Endothelial cell of umbilical vein (primary cell): ENCODE results near the gene HOXB2. TPM values are rescaled to one million over a fixed set of nuclear protein-coding genes. Genes with fewer than 3 reads are reported as not detected.

Experiments used
- BruUV-seq: library from RNA; stranded (reverse); fragments of 400-500 nt; replicated peaks from 2 replicates; lab custom pipeline; 2021; lab: Mats Ljungman, UMichigan
- CTCF ChIA-PET: fragments of 300-600, 350-600 bp; sonication (Branson Sonifier 250); formaldehyde crosslinking; loops from one replicate; lab custom pipeline; 2021; ENCODE audit warnings: antibody characterized with exemption, inconsistent platforms; lab: Charles Lee
- POLR2A ChIA-PET: fragments of 300-600, 350-600 bp; sonication (Branson Sonifier 250); formaldehyde crosslinking; loops from one replicate; lab custom pipeline; 2021; ENCODE audit warnings: antibody characterized with exemption, inconsistent platforms; lab: Charles Lee
- DNase-seq: peaks from one replicate; pipeline ENCODE4 v3.0.0-alpha.2; 2011; ENCODE audit warnings: low read depth, low spot score
- FAIRE-seq: peaks from 2 replicates; lab custom pipeline; 2011; peaks lifted over from hg19 to GRCh38; lab: Jason Lieb, UNC
- H2AFZ ChIP-seq: 2 replicates; pipeline ENCODE4 v1.6.0; 2012; ENCODE audit warnings: low read depth, low read length, control low read depth, inconsistent platforms
- H3K27ac ChIP-seq: 2 replicates; pipeline ENCODE4 v1.5.1; 2011; ENCODE audit warnings: low read depth, mild to moderate bottlenecking, control low read depth, low read length, moderate library complexity; ENCODE audit not compliant: insufficient read depth
- H3K27me3 ChIP-seq, 2 experiments: 2 replicates each; pipeline versions ENCODE4 v1.6.0 to v1.6.1; 2011; ENCODE audit warnings: low read length in 2 of 2, mixed read lengths in 1 of 2; ENCODE audit not compliant: control insufficient read depth in 2 of 2, insufficient read depth in 2 of 2
- H3K36me3 ChIP-seq, 2 experiments: 2 replicates in 1 of 2; 3 replicates in 1 of 2; pipeline ENCODE4 v1.5.1; 2011; ENCODE audit warnings: low read length in 2 of 2, mild to moderate bottlenecking in 1 of 2, moderate library complexity in 1 of 2; ENCODE audit not compliant: control insufficient read depth in 2 of 2, insufficient read depth in 2 of 2; ENCODE audit errors: extremely low read depth in 1 of 2
- H3K4me1 ChIP-seq: 3 replicates; pipeline ENCODE4 v1.5.1; 2011; ENCODE audit warnings: mild to moderate bottlenecking, low read length; ENCODE audit not compliant: control insufficient read depth, insufficient read depth; ENCODE audit errors: extremely low read depth
- H3K4me2 ChIP-seq: 2 replicates; pipeline ENCODE4 v1.6.1; 2011; ENCODE audit warnings: low read length, control low read depth, mixed read lengths; ENCODE audit not compliant: insufficient read depth
- H3K4me3 ChIP-seq, 3 experiments: fragments of 200-600 bp in 1 of 3; sonication (generic), shearing (Covaris generic) in 1 of 3; replicated peaks in 1 of 3; 2 replicates each; pipeline ENCODE4 v1.5.1; 2011 to 2016; ENCODE audit warnings: control low read depth in 3 of 3, low read length in 3 of 3, mild to moderate bottlenecking in 2 of 3, inconsistent platforms in 1 of 3, low read depth in 1 of 3, moderate library complexity in 1 of 3; ENCODE audit not compliant: insufficient read depth in 1 of 3
- H3K79me2 ChIP-seq: 2 replicates; pipeline ENCODE4 v1.6.0; 2012; ENCODE audit warnings: low read length, inconsistent platforms; ENCODE audit not compliant: control insufficient read depth, insufficient read depth
- H3K9ac ChIP-seq: replicated peaks from 2 replicates; pipeline ENCODE3; 2011; ENCODE audit warnings: low read length, control low read depth; ENCODE audit not compliant: insufficient read depth; ENCODE audit errors: extremely low read depth
- H3K9me1 ChIP-seq: replicated peaks from 3 replicates; pipeline ENCODE4 v1.6.0; 2011; ENCODE audit warnings: mild to moderate bottlenecking, low read length; ENCODE audit not compliant: control insufficient read depth, insufficient read depth; ENCODE audit errors: extremely low read depth
- H3K9me3 ChIP-seq: replicated peaks from 2 replicates; pipeline ENCODE4 v1.5.1; 2012; ENCODE audit warnings: low read length, inconsistent platforms; ENCODE audit not compliant: control insufficient read depth, insufficient read depth
- H4K20me1 ChIP-seq: replicated peaks from 2 replicates; pipeline ENCODE3; 2011; ENCODE audit warnings: mild to moderate bottlenecking, low read length; ENCODE audit not compliant: control insufficient read depth, insufficient read depth; ENCODE audit errors: extremely low read depth
- EZH2 ChIP-seq: IDR thresholded peaks from 2 replicates; pipeline ENCODE4 v1.6.1; 2012; ENCODE audit warnings: borderline replicate concordance, low read depth, mild to moderate bottlenecking, moderate library complexity, low read length, inconsistent platforms; ENCODE audit not compliant: severe bottlenecking
- FOS ChIP-seq: IDR thresholded peaks from 2 replicates; pipeline ENCODE4 v1.6.1; 2011; ENCODE audit warnings: mild to moderate bottlenecking, low read length, moderate library complexity, borderline replicate concordance; ENCODE audit not compliant: insufficient read depth
- GATA2 ChIP-seq: IDR thresholded peaks from 2 replicates; pipeline ENCODE4 v1.7.0; 2011; ENCODE audit warnings: low read depth, mild to moderate bottlenecking, moderate library complexity, mixed read lengths, low read length; ENCODE audit not compliant: insufficient read length, insufficient read depth
- JUN ChIP-seq: IDR thresholded peaks from 2 replicates; pipeline ENCODE4 v1.6.1; 2011; ENCODE audit warnings: borderline replicate concordance, low read depth; ENCODE audit not compliant: insufficient read length, insufficient read depth
- MYC ChIP-seq: IDR thresholded peaks from one replicate; pipeline ENCODE4 v1.6.1; 2011; ENCODE audit warnings: mild to moderate bottlenecking, low read depth, low read length
- POLR2A ChIP-seq: IDR thresholded peaks from 2 replicates; pipeline ENCODE4 v1.6.1; 2012; ENCODE audit warnings: low read depth, mild to moderate bottlenecking, control low read depth, low read length
- POLR2AphosphoS5 ChIP-seq: IDR thresholded peaks from 2 replicates; pipeline ENCODE4 v1.6.1; 2012; ENCODE audit warnings: low read depth, mild to moderate bottlenecking, control low read depth, low read length, moderate library complexity; ENCODE audit not compliant: insufficient read depth
- dilution Hi-C: fragments of 300-500 bp; cut with MboI; formaldehyde crosslinking; loops from one replicate; pipeline ENCODE4 v1.15.0; 2019; ENCODE audit warnings: low sequenced_read_pairs; ENCODE audit not compliant: extremely low pct_ligation_motif_present
- intact Hi-C: fragments of 100-400 bp; cut with micrococcal nuclease; formaldehyde crosslinking; loops from one replicate; pipeline ENCODE4 v1.10.0; 2022
- polyA plus RNA-seq, 4 experiments: library from polyadenylated mRNA; depleted of rRNA in 3 of 4; stranded (reverse) in 3 of 4; unstranded in 1 of 4; fragments of >200 nt; gene quantifications; 2 replicates each; pipeline versions ENCODE4 v1.2.1 to v1.2.3, GENCODE V29; 2011 to 2012; ENCODE audit warnings: missing spikeins in 1 of 4
- total RNA-seq: library from RNA; stranded (reverse); gene quantifications from 2 replicates; pipeline ENCODE4 v1.2.3, GENCODE V29; 2021
- TF ChIP-seq, protein P1 (sequence below), 2 donors: IDR thresholded peaks; 1 replicate in 1 of 2; 2 replicates in 1 of 2; pipeline ENCODE4 v1.5.1; 2011; ENCODE audit warnings: low read length in 2 of 2, mild to moderate bottlenecking in 2 of 2, moderate library complexity in 2 of 2, control low read depth in 1 of 2, inconsistent platforms in 1 of 2, low read depth in 1 of 2; ENCODE audit not compliant: insufficient read depth in 1 of 2; ENCODE audit errors: extremely low read depth in 1 of 2
- TF ChIP-seq, protein P2 (sequence below): IDR thresholded peaks from 2 replicates; pipeline ENCODE4 v1.6.1; 2011; ENCODE audit not compliant: insufficient read depth, insufficient read length

Gene HOXB2
- total and polyA plus RNA-seq, 2 donors (not counting 3 experiments of a cell fraction or from before 2014, with no cell fraction given), result 14.1 to 23.3 TPM

DNA sequence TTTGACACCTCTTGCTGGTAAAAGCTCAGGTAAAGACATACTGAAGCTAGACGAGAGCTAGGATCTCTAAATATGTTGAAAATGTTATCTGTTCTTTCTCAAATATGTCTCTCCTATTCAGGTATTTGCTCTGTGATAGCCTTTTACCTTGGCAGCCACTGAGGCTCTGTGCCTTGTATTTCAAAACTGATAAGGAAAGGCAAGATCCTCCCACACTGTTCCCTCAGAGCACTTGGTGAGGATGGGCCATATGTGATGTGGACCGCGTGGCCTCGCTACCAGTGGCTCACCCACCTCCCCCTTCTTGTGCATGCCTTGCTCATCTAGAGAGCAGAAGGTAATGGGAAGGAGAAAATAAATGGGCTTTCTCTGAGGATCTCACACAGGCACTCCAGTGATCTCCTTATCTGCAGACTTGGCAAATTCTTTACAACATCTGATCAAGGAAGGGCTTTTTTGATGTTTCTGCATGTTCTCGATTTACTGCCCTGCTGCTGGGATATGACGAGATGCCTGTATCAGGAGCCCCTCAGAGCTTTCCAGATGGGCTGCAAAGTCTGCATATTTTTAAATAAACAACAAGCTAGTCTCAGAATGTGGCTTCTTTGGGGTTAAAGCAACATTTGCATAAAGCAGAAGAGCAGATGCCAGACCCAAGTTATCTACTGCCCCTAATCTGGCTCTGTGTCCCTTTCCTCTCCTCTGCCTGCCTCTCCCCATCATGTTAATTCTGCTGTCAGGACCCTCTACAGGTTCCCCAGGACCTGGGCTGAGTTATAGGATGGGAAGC, 31.0 kb downstream of the HOXB2 start:
- CTCF ChIA-PET, result interaction anchor here (0.9 to 1.1 kb wide), 4 partner anchors 9 to 105 kb away, joined by 3 read pairs; no protein-coding TSS in a partner anchor
- H3K4me3 ChIP-seq, result no peak overlapping the region
- no peak for FAIRE-seq

DNA sequence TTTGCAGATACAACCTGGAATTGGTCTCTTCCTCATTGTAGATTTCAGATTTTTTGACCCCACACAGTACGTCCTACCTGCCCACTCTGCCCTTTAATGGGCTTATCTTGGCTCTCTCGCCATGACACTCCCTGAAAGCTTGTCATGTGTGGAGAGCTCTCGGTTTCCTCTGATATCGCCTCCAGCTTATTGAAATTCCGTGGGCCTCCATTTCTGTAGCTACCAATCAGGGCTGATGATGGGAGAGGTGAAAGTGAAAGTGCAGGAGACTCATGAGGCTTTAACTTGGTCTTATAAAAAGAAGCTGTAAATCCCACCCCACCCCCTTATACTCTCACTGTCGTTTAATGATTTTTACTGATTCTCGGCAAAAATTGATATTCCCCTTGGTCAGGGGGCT, 31.8 kb downstream of the HOXB2 start:
- Histone ChIP-seq H4K20me1 (no peaks in the 10 kb centered on the region), H3K36me3 (no peaks in the 10 kb centered on the region), H3K4me2 (no peak overlapping the region), H3K79me2 (no peaks in the 10 kb centered on the region), H3K9me3 (no peaks in the 10 kb centered on the region), H3K27ac (no peak overlapping the region), H3K9ac (no peak overlapping the region), H3K4me3 (no peak overlapping the region), H3K27me3 (peaks cover 40 to 49% of the 10 kb centered on the region in 2 experiments), H3K4me1 (no peaks in the 10 kb centered on the region), H2AFZ (peak overlapping the region; percentile 7), H3K9me1 (no peaks in the 10 kb centered on the region)
- no peak for DNase-seq
- no peak for TF ChIP-seq FOS
- TF ChIP-seq POLR2AphosphoS5, result no peak
- TF ChIP-seq MYC, result no peak
- TF ChIP-seq POLR2A, result no peak
- TF ChIP-seq, protein P1, sequence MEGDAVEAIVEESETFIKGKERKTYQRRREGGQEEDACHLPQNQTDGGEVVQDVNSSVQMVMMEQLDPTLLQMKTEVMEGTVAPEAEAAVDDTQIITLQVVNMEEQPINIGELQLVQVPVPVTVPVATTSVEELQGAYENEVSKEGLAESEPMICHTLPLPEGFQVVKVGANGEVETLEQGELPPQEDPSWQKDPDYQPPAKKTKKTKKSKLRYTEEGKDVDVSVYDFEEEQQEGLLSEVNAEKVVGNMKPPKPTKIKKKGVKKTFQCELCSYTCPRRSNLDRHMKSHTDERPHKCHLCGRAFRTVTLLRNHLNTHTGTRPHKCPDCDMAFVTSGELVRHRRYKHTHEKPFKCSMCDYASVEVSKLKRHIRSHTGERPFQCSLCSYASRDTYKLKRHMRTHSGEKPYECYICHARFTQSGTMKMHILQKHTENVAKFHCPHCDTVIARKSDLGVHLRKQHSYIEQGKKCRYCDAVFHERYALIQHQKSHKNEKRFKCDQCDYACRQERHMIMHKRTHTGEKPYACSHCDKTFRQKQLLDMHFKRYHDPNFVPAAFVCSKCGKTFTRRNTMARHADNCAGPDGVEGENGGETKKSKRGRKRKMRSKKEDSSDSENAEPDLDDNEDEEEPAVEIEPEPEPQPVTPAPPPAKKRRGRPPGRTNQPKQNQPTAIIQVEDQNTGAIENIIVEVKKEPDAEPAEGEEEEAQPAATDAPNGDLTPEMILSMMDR (IDR thresholded peaks at IDR 0.05; ENCODE audit: extremely low read depth in 1 of 2, insufficient read depth in 1 of 2, low read depth in 1 of 2, low read length in 2 of 2), result no peak
- TF ChIP-seq EZH2, result no peak
- no peak for TF ChIP-seq JUN
- TF ChIP-seq, protein P2, sequence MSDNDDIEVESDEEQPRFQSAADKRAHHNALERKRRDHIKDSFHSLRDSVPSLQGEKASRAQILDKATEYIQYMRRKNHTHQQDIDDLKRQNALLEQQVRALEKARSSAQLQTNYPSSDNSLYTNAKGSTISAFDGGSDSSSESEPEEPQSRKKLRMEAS, result no peak
- TF ChIP-seq GATA2, result no peak
- ChIA-PET CTCF (interaction anchor here (0.9 to 1.1 kb wide), 3 partner anchors 9 to 55 kb away, joined by 3 read pairs; no protein-coding TSS in a partner anchor), POLR2A (no interaction called here)
- BruUV-seq, result no TSS peak
- no peak for FAIRE-seq
- dilution Hi-C loops, result no loop called here
- intact Hi-C loops, result no loop called here

More for the DNA sequence above, 31.0 kb downstream of the HOXB2 start:
- no peaks in the 10 kb centered on the region for H3K36me3 ChIP-seq
- H3K4me1 ChIP-seq, result no peaks in the 10 kb centered on the region
- peaks cover 44 to 51% of the 10 kb centered on the region in 2 experiments for H3K27me3 ChIP-seq
- POLR2A ChIA-PET, result no interaction called here
- H3K4me2 ChIP-seq, result no peak overlapping the region
- H3K9me3 ChIP-seq, result no peaks in the 10 kb centered on the region
- no peak overlapping the region for H3K9ac ChIP-seq
- dilution Hi-C loops (no loop called here), intact Hi-C loops (no loop called here)
- H4K20me1 ChIP-seq, result no peaks in the 10 kb centered on the region
- no peaks in the 10 kb centered on the region for H3K9me1 ChIP-seq
- no TSS peak for BruUV-seq
- no peak for DNase-seq
- H3K27ac ChIP-seq, result no peak overlapping the region
- no peak for TF ChIP-seq JUN
- no peak for TF ChIP-seq FOS
- TF ChIP-seq EZH2, result no peak
- no peak for TF ChIP-seq GATA2
- H3K79me2 ChIP-seq, result no peaks in the 10 kb centered on the region
- H2AFZ ChIP-seq, result no peak overlapping the region
